Gastroesophageal sphincter (tissue), 4 donors: ENCODE data around the gene TRIO. TPM values are rescaled to one million over a fixed set of nuclear protein-coding genes. Genes with fewer than 3 reads are reported as not detected.
"Not testable (repeated sequence)": the region's sequence is repeated elsewhere in the genome, so short reads cannot be mapped to it uniquely, and the experiment has no call there.

Source experiments
- ATAC-seq: fragments of 150-250 bp; one replicate; pipeline ENCODE4 v1.9.1; 2016; ENCODE audit warnings: mild to moderate bottlenecking, moderate library complexity
- H3K27ac ChIP-seq, 4 donors: fragments of 200-600 bp; sonication (generic) in 3 of 4; 1 replicate in 3 of 4; 2 replicates in 1 of 4; pipeline ENCODE4 v1.5.1; 2016 to 2019
- H3K27me3 ChIP-seq: fragments of 200-600 bp; sonication (generic); one replicate; pipeline ENCODE4 v1.5.1; 2019
- H3K36me3 ChIP-seq, 2 donors: fragments of 200-600 bp; sonication (generic); one replicate each; pipeline ENCODE4 v1.5.1; 2019; ENCODE audit warnings: control low read depth in 1 of 2
- H3K4me1 ChIP-seq, 3 donors: fragments of 200-600 bp; sonication (generic); 1 replicate in 2 of 3; 2 replicates in 1 of 3; pipeline ENCODE4 v1.5.1; 2016 to 2019; ENCODE audit warnings: control low read depth in 2 of 3
- H3K4me3 ChIP-seq, 2 donors: fragments of 200-600 bp; sonication (generic); one replicate each; pipeline ENCODE4 v1.5.1; 2019; ENCODE audit warnings: mild to moderate bottlenecking in 1 of 2, moderate library complexity in 1 of 2
- H3K9me3 ChIP-seq, 3 donors: fragments of 200-600 bp; sonication (generic); one replicate each; pipeline ENCODE4 v1.5.1; 2017 to 2019; ENCODE audit warnings: control low read depth in 2 of 3
- CTCF ChIP-seq, 4 experiments: fragments of 200-600 bp in 2 of 4; fragments of 450-650 bp in 2 of 4; sonication (generic) in 1 of 4; IDR thresholded peaks; one replicate each; pipeline ENCODE4 v1.5.1; 2017 to 2019; ENCODE audit warnings: antibody characterized with exemption in 4 of 4, mild to moderate bottlenecking in 2 of 4, moderate library complexity in 2 of 4
- EP300 ChIP-seq: sonication (generic); formaldehyde crosslinking; IDR thresholded peaks from one replicate; pipeline ENCODE4 v1.6.1; 2017; ENCODE audit warnings: antibody characterized with exemption, mild to moderate bottlenecking
- POLR2A ChIP-seq, 2 donors: fragments of 450-650 bp; IDR thresholded peaks; one replicate each; pipeline ENCODE4 v1.6.1; 2017; ENCODE audit warnings: antibody characterized with exemption in 2 of 2, mild to moderate bottlenecking in 2 of 2, moderate library complexity in 1 of 2
- POLR2AphosphoS5 ChIP-seq: sonication (generic); formaldehyde crosslinking; IDR thresholded peaks from one replicate; pipeline ENCODE4 v1.6.1; 2017; ENCODE audit warnings: antibody characterized with exemption
- WGBS, 2 donors: methylation state at CpG; one replicate each; pipeline ENCODE4 v1.1.5; 2018; ENCODE audit warnings: low coverage in 1 of 2; 5-methylcytosine and 5-hydroxymethylcytosine counted together
- total RNA-seq, 4 donors: library from RNA; depleted of rRNA; stranded (reverse); fragments of >200 nt; gene quantifications; one replicate each; pipeline ENCODE4 v1.1.0, GENCODE V29; 2016

The TRIO gene
- 100 to 1,000 TPM in 3 of 4 donors, 10 to 100 TPM in 1; 69.2 to 257 (median 172) TPM for total RNA-seq

GRCh38 chr5:14142827-14143545 is at the start of gene TRIO:
Gene TRIO (plus strand): TSS chr5:14143342. CDS start chr5:14143726, 384 bp downstream.
- 0% methylated on average over 3 to 10 of the region's 79 CpGs for WGBS, 2 donors
- peaks cover 3 to 39% (median 9%) of the 10 kb centered on the region in 3 donors for H3K4me1 ChIP-seq
- no peaks in the 10 kb centered on the region for H3K9me3 ChIP-seq
- peak within 1 kb of the TSS; percentile 87 to 98 (median 97) for H3K27ac ChIP-seq
- ATAC-seq = peak; percentile 80
- TF ChIP-seq POLR2A (IDR thresholded peaks at IDR 0.05) = peak; percentile 24 to 36
- no peak for TF ChIP-seq EP300
- TF ChIP-seq CTCF (IDR thresholded peaks at IDR 0.05) = peak in 3 of 4 experiments; percentile 48 to 79 (median 64)
- peak; percentile 43 for TF ChIP-seq POLR2AphosphoS5
- peak within 1 kb of the TSS; percentile 51 to 94 for H3K4me3 ChIP-seq
- H3K27me3 ChIP-seq = no peaks in the 10 kb centered on the region
- no peaks in the 10 kb centered on the region for H3K36me3 ChIP-seq

DNA sequence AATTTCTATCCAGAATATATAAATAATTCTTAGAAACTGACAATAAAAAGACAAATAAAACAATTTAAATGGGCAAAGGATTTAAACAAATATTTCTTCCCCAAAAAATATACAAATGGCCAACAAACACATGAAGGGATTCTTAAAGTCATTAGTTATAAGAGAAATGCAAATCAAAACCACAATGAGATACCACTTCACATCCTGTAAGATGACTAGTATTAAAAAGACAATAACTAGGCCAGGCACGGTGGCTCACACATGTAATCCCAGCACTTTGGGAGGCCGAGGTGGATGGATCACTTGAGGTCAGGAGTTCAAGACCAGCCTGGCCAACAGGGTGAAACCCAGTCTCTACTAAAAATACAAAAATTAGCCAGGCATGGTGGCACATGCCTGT is 45.8 kb upstream of the TRIO start:
- H3K4me3 ChIP-seq, H3K27ac ChIP-seq, H3K4me1 ChIP-seq, H3K36me3 ChIP-seq, ATAC-seq, H3K27me3 ChIP-seq, H3K9me3 ChIP-seq: not testable (repeated sequence)
- WGBS, 2 donors = 78 to 90% methylated on average over 2 of the region's 2 CpGs

GRCh38 chr5:14097998-14098471 is 45.1 kb upstream of the TRIO start:
- 30 to 55% methylated on average over 1 of the region's 1 CpG for WGBS, 2 donors
- H3K27ac ChIP-seq = no peak overlapping the region
- no peak for ATAC-seq
- no peak for TF ChIP-seq CTCF (IDR thresholded peaks at IDR 0.05)
- TF ChIP-seq POLR2AphosphoS5 = no peak
- no peak for TF ChIP-seq POLR2A (IDR thresholded peaks at IDR 0.05)
- no peak for TF ChIP-seq EP300
- no peaks in the 10 kb centered on the region for H3K27me3 ChIP-seq
- H3K4me3 ChIP-seq = no peak overlapping the region
- H3K9me3 ChIP-seq = peaks cover 0 to 6% (median 0%) of the 10 kb centered on the region in 3 donors
- no peaks in the 10 kb centered on the region for H3K4me1 ChIP-seq
- no peaks in the 10 kb centered on the region for H3K36me3 ChIP-seq

- ATAC-seq = no peak
- no peak for TF ChIP-seq EP300
- no peak for TF ChIP-seq CTCF (IDR thresholded peaks at IDR 0.05)
- no peak for TF ChIP-seq POLR2A (IDR thresholded peaks at IDR 0.05)
- TF ChIP-seq POLR2AphosphoS5 = no peak
- H3K27me3 ChIP-seq = no peaks in the 10 kb centered on the region
- WGBS, 2 donors = 87 to 91% methylated on average over 3 to 9 of the region's 10 CpGs
- H3K36me3 ChIP-seq = no peaks in the 10 kb centered on the region
- peaks cover 0 to 6% (median 0%) of the 10 kb centered on the region in 3 donors for H3K9me3 ChIP-seq
- H3K27ac ChIP-seq = no peak overlapping the region
- no peaks in the 10 kb centered on the region for H3K4me1 ChIP-seq
- H3K4me3 ChIP-seq = no peak overlapping the region
Measured at GRCh38 chr5:14100281-14100680, 42.9 kb upstream of the TRIO start.

DNA sequence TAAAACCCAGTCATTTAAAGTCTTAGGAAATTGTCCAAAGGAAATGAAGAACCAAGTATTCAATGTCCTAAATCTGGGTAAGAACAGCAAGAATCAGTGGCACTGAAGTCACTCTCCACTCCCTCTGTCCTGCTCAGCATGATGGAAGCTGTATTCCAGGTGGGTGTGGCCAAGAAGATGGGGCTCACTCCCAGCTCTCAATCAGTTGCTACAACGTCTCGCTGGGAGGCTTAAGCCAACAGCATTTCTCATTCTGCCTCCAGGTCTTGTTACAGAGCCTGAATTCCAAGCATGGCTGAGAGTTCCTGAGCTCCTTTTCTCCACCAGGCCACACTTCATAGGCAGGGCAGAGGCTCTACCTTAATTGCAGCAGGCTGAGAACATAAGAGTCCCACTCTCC is 41.2 kb upstream of the TRIO start:
- H3K27ac ChIP-seq = no peak overlapping the region
- H3K27me3 ChIP-seq = no peaks in the 10 kb centered on the region
- 60% methylated on average over 2 of the region's 2 CpGs; no CpG with 5 or more reads in 1 of the 2 donors for WGBS, 2 donors
- no peak for TF ChIP-seq CTCF (IDR thresholded peaks at IDR 0.05)
- no peak for TF ChIP-seq POLR2A (IDR thresholded peaks at IDR 0.05)
- TF ChIP-seq POLR2AphosphoS5 = no peak
- TF ChIP-seq EP300 = no peak
- H3K9me3 ChIP-seq = peaks cover 0 to 6% (median 0%) of the 10 kb centered on the region in 3 donors
- H3K4me3 ChIP-seq = no peak overlapping the region
- H3K36me3 ChIP-seq = no peaks in the 10 kb centered on the region
- ATAC-seq = no peak
- H3K4me1 ChIP-seq = no peaks in the 10 kb centered on the region
